GM19452 (cell line): ENCODE data around the gene CTAGE9.
"Not testable (repeated sequence)": the region's sequence is repeated elsewhere in the genome, so short reads cannot be mapped to it uniquely, and the experiment has no call there.

Experiments used
- ATAC-seq: cut with Tn5 transposase; IDR thresholded peaks from one replicate; pipeline ENCODE4 v1.9.1; 2021; ENCODE audit not compliant: unreplicated experiment

The CTAGE9 gene, protein sequence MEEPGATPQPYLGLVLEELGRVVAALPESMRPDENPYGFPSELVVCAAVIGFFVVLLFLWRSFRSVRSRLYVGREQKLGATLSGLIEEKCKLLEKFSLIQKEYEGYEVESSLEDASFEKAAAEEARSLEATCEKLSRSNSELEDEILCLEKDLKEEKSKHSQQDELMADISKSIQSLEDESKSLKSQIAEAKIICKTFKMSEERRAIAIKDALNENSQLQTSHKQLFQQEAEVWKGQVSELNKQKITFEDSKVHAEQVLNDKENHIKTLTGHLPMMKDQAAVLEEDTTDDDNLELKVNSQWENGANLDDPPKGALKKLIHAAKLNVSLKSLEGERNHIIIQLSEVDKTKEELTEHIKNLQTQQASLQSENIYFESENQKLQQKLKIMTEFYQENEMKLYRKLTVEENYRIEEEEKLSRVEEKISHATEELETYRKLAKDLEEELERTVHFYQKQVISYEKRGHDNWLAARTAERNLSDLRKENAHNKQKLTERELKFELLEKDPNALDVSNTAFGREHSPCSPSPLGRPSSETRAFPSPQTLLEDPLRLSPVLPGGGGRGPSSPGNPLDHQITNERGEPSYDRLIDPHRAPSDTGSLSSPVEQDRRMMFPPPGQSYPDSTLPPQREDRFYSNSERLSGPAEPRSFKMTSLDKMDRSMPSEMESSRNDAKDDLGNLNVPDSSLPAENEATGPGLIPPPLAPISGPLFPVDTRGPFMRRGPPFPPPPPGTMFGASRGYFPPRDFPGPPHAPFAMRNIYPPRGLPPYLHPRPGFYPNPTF

DNA sequence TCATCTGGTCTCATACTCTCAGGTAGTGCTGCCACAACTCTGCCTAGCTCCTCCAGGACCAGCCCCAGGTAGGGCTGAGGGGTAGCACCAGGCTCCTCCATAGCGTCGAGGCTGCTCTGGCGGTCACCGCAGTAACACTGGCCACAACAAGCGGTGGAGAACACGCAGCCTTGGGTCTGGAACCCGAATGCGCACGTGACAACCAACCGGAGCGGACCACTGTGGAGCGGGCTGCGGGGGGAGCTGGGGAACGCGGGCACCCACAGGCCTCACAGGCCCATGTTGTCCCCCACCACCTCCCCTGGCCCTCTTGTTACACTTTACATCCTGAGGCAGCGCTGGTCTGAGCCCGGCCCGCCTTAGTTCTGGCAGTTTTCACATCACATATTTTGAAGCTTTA lies at the start of gene CTAGE9:
Gene CTAGE9 (minus strand): TSS at position 101 of the 400 bp plus-strand sequence. CDS start 0 bp downstream, at position 101.
- ATAC-seq, result not testable (repeated sequence)

DNA sequence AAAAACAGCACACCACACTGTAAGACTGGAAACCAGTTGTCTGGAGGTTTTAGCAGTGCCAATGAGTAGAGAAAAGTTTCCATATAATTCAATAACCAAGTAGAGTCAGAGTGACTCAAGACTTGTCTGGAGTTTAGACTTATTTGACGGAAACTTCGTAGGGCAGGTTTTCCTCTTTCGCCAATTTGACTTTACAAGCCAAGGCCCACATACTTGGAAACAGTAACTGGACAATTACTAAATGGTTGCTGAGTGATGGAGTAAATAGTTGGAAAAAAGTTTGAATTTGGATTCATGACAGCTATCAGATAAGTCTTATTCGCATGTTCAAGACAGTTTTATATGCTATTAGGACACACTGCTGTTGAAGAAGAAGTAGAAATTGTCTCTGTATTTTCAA lies 48.1 kb upstream of the CTAGE9 start:
- no peak for ATAC-seq

DNA sequence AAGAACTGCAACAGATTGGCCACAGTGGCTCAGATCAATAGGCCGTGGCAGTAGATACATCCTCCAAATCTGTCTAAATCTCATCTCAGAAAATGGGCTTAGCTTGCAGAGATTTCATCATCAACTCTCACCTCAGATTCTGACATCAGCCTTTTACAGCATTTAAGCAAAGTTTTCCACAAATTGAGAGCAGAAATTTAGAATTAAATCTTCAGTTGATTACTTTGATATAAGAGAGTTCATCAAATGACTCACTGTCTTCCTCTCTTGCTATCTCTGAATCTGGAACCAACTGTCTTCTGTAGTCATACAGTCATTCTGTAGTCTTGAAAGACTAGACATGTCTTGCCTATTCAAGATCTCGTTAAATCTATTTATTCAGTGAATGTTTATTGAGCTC lies 45.2 kb upstream of the CTAGE9 start:
- no peak for ATAC-seq

DNA sequence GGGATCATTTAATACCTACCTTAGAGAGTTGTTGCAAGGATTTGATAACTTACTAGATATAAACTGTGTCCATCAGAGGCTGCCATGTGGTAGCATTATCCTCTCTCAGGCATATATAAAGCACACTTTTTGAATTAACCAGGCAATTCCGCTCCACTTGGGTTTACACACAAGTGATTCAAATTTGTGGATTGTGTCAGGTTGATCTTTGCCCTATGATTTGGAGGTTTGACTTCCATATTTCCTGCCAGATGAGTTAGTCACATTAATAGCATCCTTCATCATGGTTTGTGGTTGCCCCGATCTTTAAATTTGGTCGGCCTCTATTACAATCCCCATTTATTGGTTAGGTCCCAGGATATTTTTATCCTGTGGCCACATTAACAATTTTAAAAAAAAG lies 44.8 kb upstream of the CTAGE9 start:
- no peak for ATAC-seq

DNA sequence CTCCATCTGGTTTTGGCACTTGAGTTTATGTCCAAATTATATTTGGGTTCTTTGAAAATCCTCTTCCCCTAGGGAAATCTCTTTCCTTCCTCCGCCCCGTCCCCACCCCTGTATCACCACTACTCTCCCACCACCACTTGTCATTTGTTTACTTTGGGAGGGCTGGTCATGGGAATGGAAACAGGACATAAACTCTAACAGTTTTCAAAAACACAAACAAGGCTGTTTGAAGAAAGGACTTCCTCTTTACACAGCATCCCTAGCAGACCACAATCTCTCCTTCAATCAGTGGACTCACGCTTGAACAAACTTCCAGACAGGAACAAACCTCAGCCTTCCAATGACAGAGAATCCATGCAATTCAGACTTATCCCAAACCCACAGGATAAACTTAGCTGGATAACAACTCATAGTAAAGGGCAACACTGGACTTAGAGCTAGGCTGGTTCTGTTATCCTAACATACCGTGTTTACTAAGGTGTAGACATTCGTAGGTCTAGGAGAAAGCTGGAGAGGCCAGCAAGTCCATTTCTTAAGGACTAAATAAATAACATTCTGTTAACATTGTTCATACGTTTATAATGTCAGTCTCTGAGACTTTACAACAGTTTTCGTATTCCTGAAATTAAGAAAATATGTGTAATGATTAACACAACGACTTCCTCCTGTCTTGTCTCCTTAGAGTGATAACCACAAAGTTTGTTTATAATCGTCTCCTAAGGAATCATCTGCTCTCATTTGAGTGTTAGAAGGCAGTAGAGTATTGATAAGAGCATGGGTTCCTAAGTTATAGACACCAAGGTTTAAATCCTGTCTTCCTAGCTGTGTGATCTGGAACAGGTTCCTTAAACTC lies 44.1 kb upstream of the CTAGE9 start:
- ATAC-seq, result no peak

DNA sequence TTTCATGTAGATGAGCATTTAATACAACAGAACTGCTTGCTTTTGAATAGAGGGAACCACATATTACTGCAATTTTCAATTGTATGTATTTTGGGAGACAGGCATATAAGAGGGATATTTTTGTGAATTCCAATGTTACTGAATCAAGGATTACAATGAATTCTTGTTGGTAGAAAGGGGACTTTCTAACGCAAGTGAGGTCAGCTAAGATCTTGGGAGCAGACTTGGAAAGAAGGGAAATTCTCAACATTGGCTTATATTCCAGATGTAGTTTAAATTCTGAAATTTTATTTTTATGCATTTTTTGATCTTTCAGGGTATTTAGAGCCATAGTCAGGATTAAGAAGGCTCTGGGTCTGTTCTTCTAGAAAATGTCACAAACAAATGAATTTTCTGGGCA lies 43.3 kb upstream of the CTAGE9 start:
- no peak for ATAC-seq

DNA sequence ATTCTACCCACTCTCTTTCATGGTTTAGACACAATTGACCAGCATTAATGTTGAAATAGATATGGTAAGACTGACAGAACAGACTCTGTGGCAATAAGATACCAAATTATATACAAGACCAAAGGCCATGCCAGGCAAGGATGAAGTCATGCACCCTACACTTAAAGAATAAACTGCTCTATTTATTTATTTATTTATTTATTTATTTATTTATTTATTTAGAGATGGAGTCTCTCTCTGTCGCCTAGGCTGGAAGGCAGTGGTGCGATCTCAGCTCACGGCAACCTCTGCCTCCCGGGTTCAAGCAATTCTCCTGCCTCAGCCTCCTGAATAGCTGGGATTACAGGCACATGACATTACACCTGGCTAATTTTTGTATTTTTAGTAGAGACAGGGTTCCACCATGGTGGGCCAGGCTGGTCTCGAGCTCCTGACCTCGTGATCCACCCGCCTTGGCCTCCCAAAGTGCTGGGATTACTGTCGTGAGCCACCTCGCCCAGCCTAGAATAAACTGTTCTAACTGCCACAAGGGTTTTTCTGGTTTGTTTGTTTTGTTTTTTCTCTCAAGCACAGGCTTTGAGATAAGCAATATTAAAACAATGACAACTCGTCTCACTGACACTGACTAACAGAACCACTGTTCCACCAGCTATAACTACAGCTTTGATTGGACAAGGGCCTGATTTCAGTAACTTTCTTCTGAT lies 40.3 kb upstream of the CTAGE9 start:
- not testable (repeated sequence) for ATAC-seq

DNA sequence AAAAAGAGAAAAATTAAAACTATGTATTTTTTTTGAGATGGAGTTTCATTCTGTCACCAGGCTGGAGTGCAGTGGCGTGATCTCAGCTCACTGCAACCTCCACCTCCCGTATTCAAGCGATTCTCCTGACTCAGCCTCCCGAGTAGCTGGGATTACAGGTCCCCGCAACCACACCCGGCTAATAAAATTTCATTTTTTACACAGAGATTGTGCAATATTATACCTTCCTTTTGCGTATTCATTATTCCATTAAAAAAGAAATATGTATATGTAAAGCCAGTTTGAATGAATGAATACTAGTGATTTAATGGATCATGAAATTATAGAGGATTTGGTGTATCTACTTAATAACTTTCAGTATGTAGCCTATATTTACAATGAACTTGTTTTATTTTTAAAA lies 38.2 kb upstream of the CTAGE9 start:
- no peak for ATAC-seq

DNA sequence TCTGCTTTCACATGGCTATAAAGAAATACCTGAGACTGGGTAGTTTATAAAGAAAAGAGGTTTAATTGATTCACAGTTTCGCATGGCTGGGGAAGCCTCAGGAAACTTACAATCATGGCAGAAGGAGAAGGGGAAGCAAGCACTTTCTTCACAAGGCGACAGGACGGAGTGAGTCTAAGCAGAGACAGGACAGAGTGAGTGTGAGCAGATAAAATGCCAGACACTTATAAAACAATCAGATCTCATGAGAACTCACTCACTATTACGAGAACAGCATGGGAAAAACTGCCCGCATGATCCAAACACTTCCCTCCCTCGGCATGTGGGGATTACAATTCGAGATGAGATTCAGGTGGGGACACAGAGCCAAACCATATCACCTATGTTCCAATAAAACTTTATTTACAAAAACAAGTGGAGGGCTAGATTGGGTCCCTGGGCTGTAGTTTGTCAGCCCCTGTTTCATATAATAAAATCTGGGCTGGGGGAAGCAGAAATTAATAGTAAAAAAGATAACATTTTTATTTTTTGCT lies 37.1 kb upstream of the CTAGE9 start:
- no peak for ATAC-seq

DNA sequence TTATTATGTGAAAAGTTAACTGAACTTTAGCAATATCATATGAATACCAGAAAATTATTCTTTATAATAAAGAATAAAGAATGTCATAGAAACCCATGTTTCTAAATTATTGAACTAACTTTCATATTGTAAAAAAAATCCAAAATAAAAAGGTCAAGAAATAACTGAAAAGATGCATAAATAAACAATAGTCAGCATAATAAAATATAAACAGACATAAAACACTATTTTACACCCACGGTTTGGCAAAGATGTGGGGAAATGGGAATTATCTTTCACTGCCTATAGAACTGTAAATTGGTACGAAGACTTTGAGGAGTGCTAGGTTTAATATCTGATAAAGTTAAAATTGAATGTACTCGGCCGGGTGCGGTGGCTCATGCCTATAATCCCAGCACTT lies 34.7 kb upstream of the CTAGE9 start:
- no peak for ATAC-seq

DNA sequence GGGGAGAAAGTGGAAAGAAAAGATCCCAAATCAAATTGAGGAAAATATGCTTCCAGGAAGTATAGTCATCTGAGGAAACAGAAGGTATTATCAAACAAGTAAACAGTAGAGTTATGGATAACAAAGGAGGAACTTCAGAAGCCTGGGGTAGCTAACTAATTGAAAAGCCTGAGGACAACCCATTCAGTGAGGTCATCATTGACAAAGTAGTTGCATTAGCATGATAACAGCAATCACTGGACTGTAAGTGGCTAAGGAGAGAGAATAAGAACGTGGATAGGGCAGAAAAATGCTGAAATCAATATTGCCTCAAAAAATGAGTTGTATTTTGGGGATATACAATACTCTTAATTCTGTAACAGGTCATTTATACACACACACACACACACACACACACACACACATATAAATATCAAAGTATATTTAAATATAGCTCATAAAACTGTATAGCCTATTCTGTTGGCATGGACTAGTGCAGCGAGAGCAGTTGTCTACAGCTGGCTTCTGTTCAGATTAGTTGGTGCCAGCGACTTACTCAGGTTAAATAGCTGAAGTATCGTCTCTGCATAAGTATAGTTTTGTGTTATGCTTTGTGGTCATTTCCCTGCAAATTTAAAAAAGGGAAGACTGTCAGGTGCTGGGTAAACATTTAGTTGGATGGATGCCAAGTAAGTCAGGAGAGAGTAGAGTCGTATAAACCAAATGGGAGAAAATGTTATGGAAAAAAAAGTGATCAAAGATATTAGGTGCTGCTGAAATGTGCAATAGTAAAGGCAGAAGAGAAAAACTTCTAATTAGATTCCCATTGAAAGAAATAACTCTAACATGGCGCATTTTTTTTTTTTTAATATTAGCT lies 33.8 kb upstream of the CTAGE9 start:
- no peak for ATAC-seq

DNA sequence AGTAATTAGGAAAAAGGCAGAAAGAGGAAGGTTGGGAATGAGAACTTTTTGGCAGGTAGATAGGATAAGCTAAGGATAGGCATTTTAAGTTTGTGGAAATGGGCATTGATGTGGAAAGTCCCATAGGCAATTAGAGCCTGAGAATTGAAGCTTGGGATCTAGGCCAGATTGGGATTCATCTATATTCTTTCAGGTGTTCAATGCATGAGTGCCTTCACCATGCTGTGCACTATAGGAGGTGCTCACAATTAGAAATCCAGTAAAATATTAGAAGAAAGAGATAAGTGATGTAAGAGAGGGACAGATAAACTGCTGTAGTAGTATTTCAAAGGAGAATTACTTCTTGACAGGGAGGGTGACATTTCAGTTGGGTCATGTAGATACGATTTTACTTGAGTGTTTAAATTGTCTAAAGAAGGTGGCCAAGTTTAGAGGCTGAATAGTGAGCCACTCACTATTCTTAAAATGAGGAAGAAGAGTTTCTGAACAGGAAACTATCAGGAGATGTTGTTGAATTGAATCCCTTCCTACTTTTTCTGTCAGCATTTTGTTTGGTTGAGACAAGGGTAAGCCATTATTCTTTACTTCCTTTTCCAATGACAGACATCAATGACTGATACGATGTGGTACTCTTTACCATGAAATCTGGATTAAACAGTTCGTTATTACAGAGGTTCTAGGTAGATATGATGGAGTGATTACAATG lies 31.0 kb upstream of the CTAGE9 start:
- no peak for ATAC-seq

DNA sequence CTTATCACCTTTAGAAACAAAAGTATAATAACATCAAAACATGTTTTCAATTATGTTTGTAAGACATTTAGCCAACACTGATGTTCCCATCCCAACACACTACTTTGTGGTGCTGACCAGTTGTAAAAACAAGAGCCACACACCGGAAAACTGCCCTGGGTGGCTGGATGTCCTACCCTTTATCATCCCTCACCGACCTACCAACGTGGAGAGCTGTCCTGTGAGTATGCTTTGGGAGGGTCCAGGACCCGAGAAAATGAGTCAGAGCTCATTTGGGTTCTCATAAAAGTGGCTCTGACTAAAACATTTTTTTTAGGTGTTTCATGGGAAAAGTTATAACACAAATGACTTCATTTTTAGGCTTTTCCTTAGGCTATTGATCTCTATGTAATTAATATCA lies 29.3 kb upstream of the CTAGE9 start:
- ATAC-seq, result no peak

DNA sequence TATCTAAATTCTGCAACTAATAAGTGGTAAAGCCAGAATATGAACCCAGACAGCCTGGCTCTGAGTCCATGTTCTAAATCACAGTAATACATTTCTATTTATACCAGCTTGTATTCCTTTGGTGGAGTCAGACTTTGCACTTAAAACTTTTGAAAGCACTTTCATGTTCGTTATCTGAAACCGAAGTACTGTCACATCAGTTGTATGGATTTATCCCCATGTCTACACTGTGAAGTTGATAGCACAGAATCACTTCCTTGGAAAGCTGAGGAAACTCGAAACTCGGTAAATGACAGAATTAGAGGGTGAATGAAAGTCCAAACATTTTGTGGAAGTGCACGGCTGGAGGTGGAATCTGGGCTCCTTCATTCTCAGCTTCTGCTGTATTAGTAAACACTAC lies 28.3 kb upstream of the CTAGE9 start:
- no peak for ATAC-seq

DNA sequence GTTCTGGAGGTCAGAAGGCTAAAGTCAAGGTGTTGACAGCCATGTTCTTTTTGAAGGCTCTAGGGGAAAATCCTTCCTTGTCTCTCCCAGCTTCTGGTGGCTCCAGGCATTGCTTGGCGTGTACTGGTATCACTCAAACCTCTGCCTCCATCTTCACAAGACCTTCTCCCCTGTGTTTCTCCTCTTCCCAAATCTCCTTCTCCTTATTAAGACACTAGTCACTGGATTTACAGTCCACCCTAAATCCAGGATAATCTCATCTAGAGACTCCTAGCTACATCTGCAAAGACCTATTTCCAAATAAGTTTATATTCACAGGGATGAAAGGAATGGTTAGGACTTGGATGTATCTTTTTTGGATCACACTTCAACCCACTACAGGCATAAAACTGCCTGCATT lies 26.0 kb upstream of the CTAGE9 start:
- ATAC-seq, result no peak

DNA sequence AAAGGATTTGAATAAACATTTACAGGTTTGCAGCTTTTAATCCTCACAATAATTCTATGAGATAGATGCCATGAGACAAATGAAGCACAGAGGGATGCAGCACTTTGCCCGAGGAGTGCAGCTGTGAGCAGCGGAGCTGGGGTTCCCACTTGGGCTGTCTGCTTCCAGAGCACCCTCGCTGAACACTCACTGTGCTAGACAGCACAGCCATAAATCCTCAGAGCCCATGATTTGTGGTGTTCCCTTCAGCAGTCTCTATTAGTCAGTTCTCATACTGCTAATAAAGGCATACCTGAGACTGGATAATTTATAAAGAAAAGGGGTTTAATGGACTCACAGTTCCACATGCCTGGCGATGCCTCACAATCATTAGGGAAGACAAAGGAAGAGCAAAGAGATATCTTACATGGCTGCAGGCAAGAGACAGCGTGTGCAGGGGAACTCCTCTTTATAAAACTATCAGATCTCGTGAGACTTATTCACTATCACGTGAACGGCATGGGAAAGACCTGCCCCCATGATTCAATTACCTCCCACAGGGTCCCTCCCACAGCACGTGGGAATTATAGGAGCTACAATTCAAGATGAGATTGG lies 25.3 kb upstream of the CTAGE9 start:
- no peak for ATAC-seq

DNA sequence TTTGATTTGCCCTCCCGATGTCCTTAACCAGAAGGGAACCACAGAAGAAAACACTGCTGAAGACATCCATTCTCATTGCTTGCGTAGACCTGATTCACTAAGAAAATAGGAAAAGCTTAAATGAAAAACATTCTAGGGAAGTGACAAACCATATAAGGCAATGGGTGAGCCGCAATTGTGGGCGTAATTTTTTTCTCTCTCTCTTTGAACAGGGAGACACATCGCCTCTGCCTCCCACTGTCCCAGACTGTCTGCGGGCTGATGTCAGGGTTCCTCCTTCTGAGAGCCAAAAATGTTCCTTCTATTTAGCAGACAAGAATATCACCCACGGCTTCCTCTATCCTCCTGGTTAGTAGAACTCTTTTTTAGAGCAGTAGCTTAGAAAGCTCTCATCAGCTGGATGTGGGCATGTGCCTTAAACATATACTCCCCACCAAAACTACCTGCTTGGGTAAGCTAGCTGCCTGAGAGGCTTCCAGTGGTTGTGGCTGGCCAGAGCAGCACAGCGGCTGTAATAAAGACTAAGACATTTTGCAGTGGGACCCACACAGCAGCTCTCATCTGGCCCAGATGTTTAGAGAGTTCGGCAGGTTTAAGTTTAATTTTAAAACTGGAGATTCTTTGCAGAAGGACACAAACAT lies 22.7 kb upstream of the CTAGE9 start:
- ATAC-seq, result no peak

DNA sequence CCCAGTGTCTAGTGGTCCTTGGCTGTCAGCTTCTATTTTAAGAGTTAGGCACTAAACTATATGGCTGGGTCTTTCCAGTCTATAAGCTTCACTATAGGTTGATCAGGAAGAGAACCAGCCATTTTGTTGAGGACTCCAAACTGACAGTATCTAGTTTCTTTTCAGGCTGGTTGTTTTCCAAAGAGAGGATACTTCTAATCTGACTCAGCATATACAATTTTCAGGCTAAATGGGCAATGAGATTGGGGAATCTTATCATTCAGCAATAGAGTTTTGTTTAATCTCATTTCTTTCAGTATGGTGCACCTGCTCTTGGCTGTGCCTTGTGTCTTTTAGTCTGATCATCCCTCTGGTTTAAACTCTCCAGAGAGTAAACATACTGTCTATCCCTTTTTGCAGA lies 20.4 kb upstream of the CTAGE9 start:
- ATAC-seq, result no peak
